ENCODE results near the gene ICE2. TPM values are rescaled to one million over a fixed set of nuclear protein-coding genes. Genes with fewer than 3 reads are reported as not detected.

The ICE2 gene
- total RNA-seq, 1 experiment from 2014 or later = 42.3 TPM

DNA sequence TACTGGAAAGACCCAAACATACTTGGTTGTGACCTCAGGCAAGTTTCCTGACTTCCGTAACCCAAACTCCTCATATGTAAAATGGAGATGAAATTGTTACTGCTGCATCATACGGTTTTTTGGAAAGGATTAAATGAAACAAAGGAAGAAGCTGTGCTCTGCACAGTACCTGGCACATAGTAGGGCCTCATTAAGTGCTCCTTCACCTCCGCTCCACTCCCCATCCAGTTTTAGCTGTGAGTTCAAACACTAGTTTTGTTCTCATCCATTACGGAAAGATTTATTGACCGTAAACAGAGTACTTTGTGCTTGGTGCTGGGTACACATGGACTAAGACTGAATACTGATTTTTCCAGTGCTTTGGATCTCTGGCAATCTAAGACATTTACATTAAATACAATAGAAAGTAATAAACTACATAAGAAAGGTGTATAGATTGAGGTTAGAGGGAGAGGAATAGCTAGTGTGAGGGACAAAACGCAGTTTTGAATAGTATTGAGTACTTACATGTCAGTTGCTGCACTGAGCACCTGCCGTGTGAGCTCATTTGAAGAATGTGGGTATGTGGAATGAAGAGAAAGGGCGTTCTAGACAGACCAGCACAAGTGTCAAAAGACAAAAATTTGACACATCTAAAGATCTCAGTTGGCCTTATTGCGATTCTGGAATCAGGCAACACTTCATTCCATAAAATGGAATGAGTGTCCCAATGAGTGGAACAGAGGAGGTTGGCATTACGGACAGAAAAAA, 594 bp upstream of the ICE2 start:
- Histone ChIP-seq H3K36me3 (ENCODE audit: control insufficient read depth, insufficient read depth, low read length) (no peaks in the 10 kb centered on the region; the same call in 1 of the 2 replicates), H3K4me1 (peaks cover 16% of the 10 kb centered on the region), H3K9me3 (no peaks in the 10 kb centered on the region), H3K4me3 (ENCODE audit: low read depth, low read length) (peak overlapping the region; percentile 65), H3K27me3 (replicated peaks; ENCODE audit: control insufficient read depth, insufficient read depth, low read length) (no peaks in the 10 kb centered on the region)
- Mint-ChIP-seq H3K36me3 (ENCODE audit: insufficient read depth, unreplicated experiment) (peaks cover 12% of the 10 kb centered on the region), H3K27ac (ENCODE audit: unreplicated experiment) (peak overlapping the region; percentile 98), H3K4me1 (ENCODE audit: low read depth, unreplicated experiment) (peaks cover 22% of the 10 kb centered on the region), H3K4me3 (ENCODE audit: unreplicated experiment) (peak overlapping the region; percentile 82), H3K27me3 (ENCODE audit: insufficient read depth, unreplicated experiment) (no peaks in the 10 kb centered on the region), H3K9me3 (ENCODE audit: unreplicated experiment) (no peaks in the 10 kb centered on the region)
- TSS peak; percentile 86 for BruUV-seq (replicated peaks)
- intact Hi-C loops (cut with micrococcal nuclease; ENCODE audit: unreplicated experiment) = loop anchor here (2.0 kb wide), 1 partner anchor 81 kb away; no protein-coding TSS in a partner anchor
- no peak for DNase-seq
- CTCF ChIA-PET = interaction anchor here (1.0 kb wide), 1 partner anchor 120 kb away, joined by 3 read pairs; no protein-coding TSS in a partner anchor
- POLR2A ChIA-PET = interaction anchor here (0.9 kb wide), 1 partner anchor 23 kb away, joined by 4 read pairs; no protein-coding TSS in a partner anchor
- no peak for TF ChIP-seq CTCF (IDR thresholded peaks at IDR 0.05; ENCODE audit: insufficient read depth in 1 of 2, low read depth in 1 of 2, low read length in 1 of 2, severe bottlenecking in 1 of 2, unreplicated experiment in 1 of 2)

GRCh38 chr15:60477916-60478565, 901 bp downstream of the ICE2 start:
- no peak for DNase-seq
- TF ChIP-seq CTCF (IDR thresholded peaks at IDR 0.05; ENCODE audit: insufficient read depth in 1 of 2, low read depth in 1 of 2, low read length in 1 of 2, severe bottlenecking in 1 of 2, unreplicated experiment in 1 of 2) = no peak
- no peaks in the 10 kb centered on the region; the same call in none of the 2 replicates for H3K36me3 ChIP-seq (ENCODE audit: control insufficient read depth, insufficient read depth, low read length)
- ChIA-PET CTCF (no interaction called here), POLR2A (no interaction called here)
- peaks cover 22% of the 10 kb centered on the region for H3K4me1 Mint-ChIP-seq (ENCODE audit: low read depth, unreplicated experiment)
- H3K27me3 ChIP-seq (replicated peaks; ENCODE audit: control insufficient read depth, insufficient read depth, low read length) = no peaks in the 10 kb centered on the region
- peaks cover 16% of the 10 kb centered on the region for H3K36me3 Mint-ChIP-seq (ENCODE audit: insufficient read depth, unreplicated experiment)
- peak overlapping the region; percentile 98 for H3K27ac Mint-ChIP-seq (ENCODE audit: unreplicated experiment)
- intact Hi-C loops (cut with micrococcal nuclease; ENCODE audit: unreplicated experiment) = loop anchor here (2.0 kb wide), 1 partner anchor 79 kb away; no protein-coding TSS in a partner anchor
- peak overlapping the region; percentile 82 for H3K4me3 Mint-ChIP-seq (ENCODE audit: unreplicated experiment)
- peak overlapping the region; percentile 65 for H3K4me3 ChIP-seq (ENCODE audit: low read depth, low read length)
- H3K27me3 Mint-ChIP-seq (ENCODE audit: insufficient read depth, unreplicated experiment) = no peaks in the 10 kb centered on the region
- peaks cover 16% of the 10 kb centered on the region for H3K4me1 ChIP-seq
- no peaks in the 10 kb centered on the region for H3K9me3 ChIP-seq
- H3K9me3 Mint-ChIP-seq (ENCODE audit: unreplicated experiment) = no peaks in the 10 kb centered on the region
- BruUV-seq (replicated peaks) = TSS peak; percentile 46

DNA sequence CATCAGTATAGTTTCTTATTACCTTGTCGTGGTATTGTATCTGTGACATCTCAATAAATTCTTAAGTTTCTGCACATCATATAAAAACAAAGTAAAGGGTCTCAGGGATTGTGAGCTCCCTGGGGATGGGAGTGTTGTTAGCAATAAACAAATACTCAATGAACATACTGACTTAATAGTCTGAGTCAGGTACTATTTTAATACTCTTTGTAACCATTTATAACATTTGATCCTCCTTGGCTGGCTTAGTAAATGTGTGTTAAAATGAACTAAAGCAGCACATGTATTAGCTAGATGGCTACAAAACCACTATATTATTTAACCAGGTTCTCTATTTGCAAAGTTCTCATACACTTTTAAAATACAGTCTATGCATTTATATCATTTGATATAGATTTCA, 1.8 kb downstream of the ICE2 start:
- POLR2A ChIA-PET = no interaction called here
- no peaks in the 10 kb centered on the region for H3K9me3 ChIP-seq
- intact Hi-C loops (cut with micrococcal nuclease; ENCODE audit: unreplicated experiment) = no loop called here
- H3K36me3 Mint-ChIP-seq (ENCODE audit: insufficient read depth, unreplicated experiment) = peaks cover 19% of the 10 kb centered on the region
- no peaks in the 10 kb centered on the region for H3K9me3 Mint-ChIP-seq (ENCODE audit: unreplicated experiment)
- TF ChIP-seq CTCF (IDR thresholded peaks at IDR 0.05; ENCODE audit: insufficient read depth in 1 of 2, low read depth in 1 of 2, low read length in 1 of 2, severe bottlenecking in 1 of 2, unreplicated experiment in 1 of 2) = no peak
- no peak for DNase-seq
- H3K4me3 ChIP-seq (ENCODE audit: low read depth, low read length) = no peak overlapping the region
- H3K27me3 ChIP-seq (replicated peaks; ENCODE audit: control insufficient read depth, insufficient read depth, low read length) = no peaks in the 10 kb centered on the region
- H3K4me1 ChIP-seq = peaks cover 16% of the 10 kb centered on the region
- CTCF ChIA-PET = no interaction called here
- H3K36me3 ChIP-seq (ENCODE audit: control insufficient read depth, insufficient read depth, low read length) = no peaks in the 10 kb centered on the region; the same call in none of the 2 replicates
- no TSS peak for BruUV-seq (replicated peaks)
- no peaks in the 10 kb centered on the region for H3K27me3 Mint-ChIP-seq (ENCODE audit: insufficient read depth, unreplicated experiment)
- H3K27ac Mint-ChIP-seq (ENCODE audit: unreplicated experiment) = no peak overlapping the region
- peaks cover 22% of the 10 kb centered on the region for H3K4me1 Mint-ChIP-seq (ENCODE audit: low read depth, unreplicated experiment)
- no peak overlapping the region for H3K4me3 Mint-ChIP-seq (ENCODE audit: unreplicated experiment)
